ENCODE results near the gene DPP10.

DPP10 gene

GRCh38 chr2:115779085-115779632 is 1336.7 kb downstream of the DPP10 start:
- no peak for TF ChIP-seq CTCF (conservative IDR thresholded peaks at IDR 0.05)
- H3K27ac ChIP-seq, result no peak overlapping the region

DNA sequence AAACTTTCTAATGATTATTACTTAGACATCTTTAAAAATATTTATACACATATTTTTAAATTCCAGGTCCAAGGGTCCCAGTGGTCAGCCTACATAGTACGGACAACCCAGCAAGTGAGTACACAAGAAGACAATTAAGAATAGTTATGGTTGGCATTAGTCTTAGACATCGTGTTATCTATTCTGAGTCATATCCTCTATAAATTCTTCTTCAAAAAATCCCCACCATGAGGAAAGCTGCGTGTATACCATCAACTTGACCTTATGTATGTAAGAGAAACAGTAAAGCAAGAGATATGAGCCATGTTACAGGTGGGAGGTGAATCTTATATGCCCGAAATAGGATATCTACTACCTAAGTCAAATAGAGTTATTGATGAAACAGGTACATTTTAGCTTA is 1339.8 kb downstream of the DPP10 start:
- TF ChIP-seq CTCF (conservative IDR thresholded peaks at IDR 0.05), result no peak
- no peak overlapping the region for H3K27ac ChIP-seq

DNA sequence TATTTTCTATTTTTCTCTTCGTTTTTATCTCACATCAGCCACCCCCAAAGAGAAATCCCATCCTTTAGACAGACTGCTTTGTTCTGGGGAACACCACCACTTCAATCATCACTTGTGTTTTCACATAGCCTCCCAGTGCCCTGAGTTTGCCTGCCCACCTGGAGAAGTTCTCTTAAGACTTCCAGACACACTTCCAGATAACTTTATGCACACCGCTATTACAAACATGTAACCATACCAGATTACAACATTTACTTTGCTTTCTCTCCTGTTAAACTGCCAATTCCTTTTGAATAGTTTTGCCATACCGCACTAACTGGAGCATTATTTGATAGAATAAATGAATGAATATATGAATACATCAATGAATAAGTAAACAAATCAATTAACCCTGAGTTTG is 1353.6 kb downstream of the DPP10 start:
- TF ChIP-seq CTCF (conservative IDR thresholded peaks at IDR 0.05), result no peak
- H3K27ac ChIP-seq, result no peak overlapping the region

- TF ChIP-seq CTCF (conservative IDR thresholded peaks at IDR 0.05), result no peak
- H3K27ac ChIP-seq, result no peak overlapping the region
Measured at GRCh38 chr2:115807276-115807675, 1364.8 kb downstream of the DPP10 start.

DNA sequence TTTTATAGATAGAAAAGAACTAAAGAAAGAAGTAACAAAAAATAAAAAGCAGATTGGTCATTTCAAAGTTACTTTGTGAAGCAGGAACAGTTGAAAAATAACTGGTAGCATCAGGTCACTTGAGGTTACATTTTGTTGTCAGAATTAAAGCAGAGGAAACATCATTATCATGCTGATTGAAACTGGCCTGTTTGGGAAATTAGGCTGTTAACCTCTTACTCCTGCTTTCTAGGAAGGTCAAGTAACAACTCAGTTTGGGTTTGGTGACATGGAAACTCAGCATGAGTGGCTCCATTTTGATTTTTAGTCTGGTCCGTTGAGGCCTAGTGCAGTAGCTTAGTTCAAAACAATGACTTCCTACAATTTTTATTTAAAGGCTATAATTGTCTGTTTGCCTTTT is 1383.5 kb downstream of the DPP10 start:
- TF ChIP-seq CTCF (conservative IDR thresholded peaks at IDR 0.05), result no peak

GRCh38 chr2:115833196-115833595 is 1390.8 kb downstream of the DPP10 start:
- TF ChIP-seq CTCF (conservative IDR thresholded peaks at IDR 0.05), result 0 out of 2 replicates have a peak, but pooled peaks have one; percentile 14
- no peak overlapping the region for H3K27ac ChIP-seq

More for the DNA sequence above, 1383.5 kb downstream of the DPP10 start:
- H3K27ac ChIP-seq, result no peak overlapping the region

DNA sequence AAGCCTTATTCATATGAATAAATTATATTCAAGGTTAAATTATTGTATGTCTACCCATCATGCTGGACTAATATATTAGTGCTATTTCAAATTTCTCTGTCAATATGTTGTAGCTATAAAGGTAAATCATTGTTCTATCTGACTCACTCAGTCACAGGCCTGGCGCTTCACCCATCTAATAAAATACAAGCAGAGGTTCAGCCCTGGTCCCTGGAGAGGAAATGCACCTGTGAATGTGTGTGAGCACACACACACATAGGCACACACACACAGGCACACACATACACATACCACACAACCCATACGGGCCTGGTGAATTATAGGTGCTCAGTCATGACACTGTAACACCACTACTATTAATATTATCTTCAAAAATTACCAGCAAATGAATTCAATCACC is 1396.1 kb downstream of the DPP10 start:
- TF ChIP-seq CTCF (conservative IDR thresholded peaks at IDR 0.05), result no peak
- no peak overlapping the region for H3K27ac ChIP-seq
